ENCODE data around the gene CEP95.

The CEP95 gene

GRCh38 chr17:64484380-64484779 lies 22.4 kb upstream of the CEP95 start:
- no peak overlapping the region for H3K4me2 ChIP-seq (ENCODE audit: low read depth, low read length)
- no peaks in the 10 kb centered on the region for H4K20me1 ChIP-seq (ENCODE audit: insufficient read depth, low read length)
- H3K79me2 ChIP-seq (ENCODE audit: low read length): no peaks in the 10 kb centered on the region
- no peaks in the 10 kb centered on the region for H3K27me3 ChIP-seq (replicated peaks; ENCODE audit: insufficient read depth, low read length)
- H3K4me3 ChIP-seq (ENCODE audit: low read length): no peak overlapping the region
- H3K9ac ChIP-seq (ENCODE audit: low read length): no peak overlapping the region
- H3K4me1 ChIP-seq (ENCODE audit: low read length): no peaks in the 10 kb centered on the region
- no peak overlapping the region for H2AFZ ChIP-seq (ENCODE audit: low read length)
- no peak for DNase-seq
- H3K9me3 ChIP-seq (replicated peaks; ENCODE audit: insufficient read depth, low read length): no peaks in the 10 kb centered on the region
- TF ChIP-seq EZH2 (optimal IDR thresholded peaks at IDR 0.05; ENCODE audit: low read depth, low read length) (no peak), EZH2phosphoT487 (IDR thresholded peaks at IDR 0.05; ENCODE audit: low read length) (no peak)
- TF ChIP-seq, protein P1, sequence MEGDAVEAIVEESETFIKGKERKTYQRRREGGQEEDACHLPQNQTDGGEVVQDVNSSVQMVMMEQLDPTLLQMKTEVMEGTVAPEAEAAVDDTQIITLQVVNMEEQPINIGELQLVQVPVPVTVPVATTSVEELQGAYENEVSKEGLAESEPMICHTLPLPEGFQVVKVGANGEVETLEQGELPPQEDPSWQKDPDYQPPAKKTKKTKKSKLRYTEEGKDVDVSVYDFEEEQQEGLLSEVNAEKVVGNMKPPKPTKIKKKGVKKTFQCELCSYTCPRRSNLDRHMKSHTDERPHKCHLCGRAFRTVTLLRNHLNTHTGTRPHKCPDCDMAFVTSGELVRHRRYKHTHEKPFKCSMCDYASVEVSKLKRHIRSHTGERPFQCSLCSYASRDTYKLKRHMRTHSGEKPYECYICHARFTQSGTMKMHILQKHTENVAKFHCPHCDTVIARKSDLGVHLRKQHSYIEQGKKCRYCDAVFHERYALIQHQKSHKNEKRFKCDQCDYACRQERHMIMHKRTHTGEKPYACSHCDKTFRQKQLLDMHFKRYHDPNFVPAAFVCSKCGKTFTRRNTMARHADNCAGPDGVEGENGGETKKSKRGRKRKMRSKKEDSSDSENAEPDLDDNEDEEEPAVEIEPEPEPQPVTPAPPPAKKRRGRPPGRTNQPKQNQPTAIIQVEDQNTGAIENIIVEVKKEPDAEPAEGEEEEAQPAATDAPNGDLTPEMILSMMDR (IDR thresholded peaks at IDR 0.05; ENCODE audit: low read length): no peak
- no peaks in the 10 kb centered on the region for H3K9me2 ChIP-seq (replicated peaks; ENCODE audit: insufficient read depth, low read length)
- H3K27ac ChIP-seq (ENCODE audit: low read length): no peak overlapping the region
- no peaks in the 10 kb centered on the region for H3F3A ChIP-seq (ENCODE audit: insufficient read depth, low read length)
- H3K36me3 ChIP-seq (replicated peaks; ENCODE audit: insufficient read depth, low read length): no peaks in the 10 kb centered on the region

- Histone ChIP-seq H3K79me2 (ENCODE audit: low read length) (no peaks in the 10 kb centered on the region), H2AFZ (ENCODE audit: low read length) (no peak overlapping the region), H3F3A (ENCODE audit: insufficient read depth, low read length) (no peaks in the 10 kb centered on the region), H3K27me3 (replicated peaks; ENCODE audit: insufficient read depth, low read length) (no peaks in the 10 kb centered on the region), H4K20me1 (ENCODE audit: insufficient read depth, low read length) (no peaks in the 10 kb centered on the region), H3K4me3 (ENCODE audit: low read length) (no peak overlapping the region), H3K9me3 (replicated peaks; ENCODE audit: insufficient read depth, low read length) (no peaks in the 10 kb centered on the region), H3K36me3 (replicated peaks; ENCODE audit: insufficient read depth, low read length) (0 out of 2 replicates have a peak, but pooled peaks cover 5% of the 10 kb centered on the region), H3K9me2 (replicated peaks; ENCODE audit: insufficient read depth, low read length) (no peaks in the 10 kb centered on the region), H3K4me2 (ENCODE audit: low read depth, low read length) (no peak overlapping the region), H3K9ac (ENCODE audit: low read length) (no peak overlapping the region), H3K4me1 (ENCODE audit: low read length) (no peaks in the 10 kb centered on the region), H3K27ac (ENCODE audit: low read length) (no peak overlapping the region)
- no peak for DNase-seq
- no peak for TF ChIP-seq EZH2phosphoT487 (IDR thresholded peaks at IDR 0.05; ENCODE audit: low read length)
- no peak for TF ChIP-seq EZH2 (optimal IDR thresholded peaks at IDR 0.05; ENCODE audit: low read depth, low read length)
- TF ChIP-seq, protein P1 (IDR thresholded peaks at IDR 0.05; ENCODE audit: low read length): no peak
Observed at GRCh38 chr17:64488301-64488700, 18.5 kb upstream of the CEP95 start.

- H4K20me1 ChIP-seq (ENCODE audit: insufficient read depth, low read length): no peaks in the 10 kb centered on the region
- H3K9ac ChIP-seq (ENCODE audit: low read length): no peak overlapping the region
- no peaks in the 10 kb centered on the region for H3K9me2 ChIP-seq (replicated peaks; ENCODE audit: insufficient read depth, low read length)
- H3F3A ChIP-seq (ENCODE audit: insufficient read depth, low read length): 0 out of 2 replicates have a peak, but pooled peaks cover under 1% of the 10 kb centered on the region
- no peaks in the 10 kb centered on the region for H3K9me3 ChIP-seq (replicated peaks; ENCODE audit: insufficient read depth, low read length)
- peak; percentile 58 for DNase-seq
- H3K4me2 ChIP-seq (ENCODE audit: low read depth, low read length): no peak overlapping the region
- H3K79me2 ChIP-seq (ENCODE audit: low read length): peaks cover 22% of the 10 kb centered on the region
- no peak overlapping the region for H3K27ac ChIP-seq (ENCODE audit: low read length)
- H3K36me3 ChIP-seq (replicated peaks; ENCODE audit: insufficient read depth, low read length): 0 out of 2 replicates have a peak, but pooled peaks cover 5% of the 10 kb centered on the region
- no peak overlapping the region for H2AFZ ChIP-seq (ENCODE audit: low read length)
- no peak overlapping the region for H3K4me3 ChIP-seq (ENCODE audit: low read length)
- H3K4me1 ChIP-seq (ENCODE audit: low read length): no peaks in the 10 kb centered on the region
- no peaks in the 10 kb centered on the region for H3K27me3 ChIP-seq (replicated peaks; ENCODE audit: insufficient read depth, low read length)
- TF ChIP-seq, protein P1 (IDR thresholded peaks at IDR 0.05; ENCODE audit: low read length): peak; percentile 67
- TF ChIP-seq EZH2phosphoT487 (IDR thresholded peaks at IDR 0.05; ENCODE audit: low read length) (no peak), EZH2 (optimal IDR thresholded peaks at IDR 0.05; ENCODE audit: low read depth, low read length) (no peak)
Observed at GRCh38 chr17:64491034-64491860, 15.5 kb upstream of the CEP95 start.

All from MM.1S (cell line).